ENCODE data around the gene SLC2A13. TPM values are rescaled to one million over a fixed set of nuclear protein-coding genes. Genes with fewer than 3 reads are reported as not detected.

Gene SLC2A13
- total RNA-seq, 1 experiment from 2014 or later = 12.1 TPM

DNA sequence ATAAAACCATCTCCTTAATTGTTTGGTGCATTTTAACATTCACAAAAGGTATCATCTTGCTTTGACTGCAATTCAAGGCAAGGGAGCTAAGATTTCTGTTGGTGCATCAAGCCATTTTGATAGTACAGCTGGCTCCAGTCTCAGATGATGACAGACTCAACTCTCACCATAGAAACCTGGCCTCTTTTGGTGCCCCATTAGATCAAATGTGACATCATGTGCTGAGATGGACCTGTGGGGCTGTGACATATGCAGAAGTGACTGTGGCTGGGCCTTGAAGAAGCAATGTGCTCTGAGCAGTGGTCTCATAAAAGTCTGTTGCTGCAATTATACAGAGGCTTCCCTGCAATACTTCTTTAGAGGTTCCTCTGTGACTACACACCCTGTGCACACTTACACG lies 88.4 kb downstream of the SLC2A13 start:
- H3K4me1 ChIP-seq (ENCODE audit: control insufficient read depth, insufficient read depth, low read length) = no peaks in the 10 kb centered on the region
- H3K27me3 ChIP-seq (ENCODE audit: control insufficient read depth, insufficient read depth, low read length) = no peaks in the 10 kb centered on the region
- ChIA-PET CTCF (no interaction called here), POLR2A (no interaction called here)
- DNase-seq (ENCODE audit: low read depth, low spot score) = no peak
- intact Hi-C loops (cut with micrococcal nuclease; ENCODE audit: unreplicated experiment) (no loop called here), in situ Hi-C loops (cut with HindIII; ENCODE audit: low pct_unique_long_range_greater_than_20kb, low sequenced_read_pairs) (no loop called here)
- TF ChIP-seq, protein P1, sequence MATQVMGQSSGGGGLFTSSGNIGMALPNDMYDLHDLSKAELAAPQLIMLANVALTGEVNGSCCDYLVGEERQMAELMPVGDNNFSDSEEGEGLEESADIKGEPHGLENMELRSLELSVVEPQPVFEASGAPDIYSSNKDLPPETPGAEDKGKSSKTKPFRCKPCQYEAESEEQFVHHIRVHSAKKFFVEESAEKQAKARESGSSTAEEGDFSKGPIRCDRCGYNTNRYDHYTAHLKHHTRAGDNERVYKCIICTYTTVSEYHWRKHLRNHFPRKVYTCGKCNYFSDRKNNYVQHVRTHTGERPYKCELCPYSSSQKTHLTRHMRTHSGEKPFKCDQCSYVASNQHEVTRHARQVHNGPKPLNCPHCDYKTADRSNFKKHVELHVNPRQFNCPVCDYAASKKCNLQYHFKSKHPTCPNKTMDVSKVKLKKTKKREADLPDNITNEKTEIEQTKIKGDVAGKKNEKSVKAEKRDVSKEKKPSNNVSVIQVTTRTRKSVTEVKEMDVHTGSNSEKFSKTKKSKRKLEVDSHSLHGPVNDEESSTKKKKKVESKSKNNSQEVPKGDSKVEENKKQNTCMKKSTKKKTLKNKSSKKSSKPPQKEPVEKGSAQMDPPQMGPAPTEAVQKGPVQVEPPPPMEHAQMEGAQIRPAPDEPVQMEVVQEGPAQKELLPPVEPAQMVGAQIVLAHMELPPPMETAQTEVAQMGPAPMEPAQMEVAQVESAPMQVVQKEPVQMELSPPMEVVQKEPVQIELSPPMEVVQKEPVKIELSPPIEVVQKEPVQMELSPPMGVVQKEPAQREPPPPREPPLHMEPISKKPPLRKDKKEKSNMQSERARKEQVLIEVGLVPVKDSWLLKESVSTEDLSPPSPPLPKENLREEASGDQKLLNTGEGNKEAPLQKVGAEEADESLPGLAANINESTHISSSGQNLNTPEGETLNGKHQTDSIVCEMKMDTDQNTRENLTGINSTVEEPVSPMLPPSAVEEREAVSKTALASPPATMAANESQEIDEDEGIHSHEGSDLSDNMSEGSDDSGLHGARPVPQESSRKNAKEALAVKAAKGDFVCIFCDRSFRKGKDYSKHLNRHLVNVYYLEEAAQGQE (IDR thresholded peaks at IDR 0.05; ENCODE audit: insufficient read depth in 1 of 2, low read depth in 2 of 2, low read length in 1 of 2) = no peak
- TF ChIP-seq CTCF (IDR thresholded peaks at IDR 0.05) (no peak), SIN3A (IDR thresholded peaks at IDR 0.05; ENCODE audit: borderline replicate concordance, insufficient read depth, low read depth, low read length) (no peak), TCF7L2 (IDR thresholded peaks at IDR 0.05; ENCODE audit: low read depth, low read length) (no peak), POLR2AphosphoS5 (IDR thresholded peaks at IDR 0.05; ENCODE audit: low read depth, low read length) (no peak)
- no peak overlapping the region for H3K4me3 ChIP-seq (ENCODE audit: low read depth in 2 of 2, low read length in 2 of 2)
- no TSS peak for BruUV-seq (replicated peaks)
- H3K27ac ChIP-seq (ENCODE audit: low read length) = no peak overlapping the region
- H3K36me3 ChIP-seq (ENCODE audit: control insufficient read depth, insufficient read depth, low read length) = no peaks in the 10 kb centered on the region
- no peaks in the 10 kb centered on the region for H3K9me3 ChIP-seq (ENCODE audit: control insufficient read depth, insufficient read depth, low read depth, low read length)
- no peak for ATAC-seq

- in situ Hi-C loops (cut with HindIII; ENCODE audit: low pct_unique_long_range_greater_than_20kb, low sequenced_read_pairs) (no loop called here), intact Hi-C loops (cut with micrococcal nuclease; ENCODE audit: unreplicated experiment) (no loop called here)
- POLR2A ChIA-PET = no interaction called here
- DNase-seq (ENCODE audit: low read depth, low spot score) = no peak
- Histone ChIP-seq H3K27me3 (ENCODE audit: control insufficient read depth, insufficient read depth, low read length) (no peaks in the 10 kb centered on the region), H3K27ac (ENCODE audit: low read length) (no peak overlapping the region), H3K4me1 (ENCODE audit: control insufficient read depth, insufficient read depth, low read length) (no peaks in the 10 kb centered on the region), H3K36me3 (ENCODE audit: control insufficient read depth, insufficient read depth, low read length) (no peaks in the 10 kb centered on the region), H3K9me3 (ENCODE audit: control insufficient read depth, insufficient read depth, low read depth, low read length) (no peaks in the 10 kb centered on the region), H3K4me3 (ENCODE audit: low read depth in 2 of 2, low read length in 2 of 2) (no peak overlapping the region)
- BruUV-seq (replicated peaks) = no TSS peak
- no peak for ATAC-seq
- CTCF ChIA-PET = no interaction called here
- TF ChIP-seq TCF7L2 (IDR thresholded peaks at IDR 0.05; ENCODE audit: low read depth, low read length) (no peak), SIN3A (IDR thresholded peaks at IDR 0.05; ENCODE audit: borderline replicate concordance, insufficient read depth, low read depth, low read length) (no peak), POLR2AphosphoS5 (IDR thresholded peaks at IDR 0.05; ENCODE audit: low read depth, low read length) (no peak), CTCF (IDR thresholded peaks at IDR 0.05) (no peak)
- TF ChIP-seq, protein P1 (IDR thresholded peaks at IDR 0.05; ENCODE audit: insufficient read depth in 1 of 2, low read depth in 2 of 2, low read length in 1 of 2) = no peak
These were observed 88.9 kb downstream of the SLC2A13 start for GRCh38 chr12:40016980-40017379.
